ENCODE measurements around the gene PCSK2. TPM values are rescaled to one million over a fixed set of nuclear protein-coding genes. Genes with fewer than 3 reads are reported as not detected.

The PCSK2 gene
- total and polyA plus RNA-seq, 4 donors, result 0.08 to 0.14 (median 0.09) TPM; not detected in 1

DNA sequence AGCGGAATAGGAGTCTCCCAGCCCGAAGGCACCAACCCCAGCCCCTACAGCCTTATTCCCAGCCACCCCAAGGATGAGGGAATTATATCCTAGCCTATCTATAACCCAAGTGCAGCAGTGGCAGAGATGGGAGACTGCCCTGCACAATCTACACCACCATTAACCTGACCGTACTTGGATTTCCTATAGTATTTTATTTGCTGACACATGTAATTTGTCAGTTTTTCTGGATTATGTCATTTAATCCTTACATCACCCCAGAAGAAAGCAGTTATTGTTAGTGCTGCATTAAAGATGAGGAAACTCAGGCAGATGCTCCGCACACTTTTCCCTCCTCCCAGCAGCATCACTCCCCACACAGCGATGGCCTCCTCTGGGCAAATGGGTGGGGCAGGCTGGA is 298.3 kb downstream of the PCSK2 start:
- Histone ChIP-seq H3K4me3 (ENCODE audit: low read depth in 1 of 3, low read length in 3 of 3) (no peak overlapping the region), H3K27me3 (ENCODE audit: control insufficient read depth in 4 of 4, insufficient read depth in 4 of 4, low read length in 3 of 4) (no peaks in the 10 kb centered on the region), H3K9me3 (ENCODE audit: control insufficient read depth in 4 of 4, low read length in 3 of 4) (no peaks in the 10 kb centered on the region), H3K27ac (ENCODE audit: low read depth in 1 of 2, low read length in 2 of 2) (no peak overlapping the region), H3K36me3 (ENCODE audit: control insufficient read depth in 4 of 4, insufficient read depth in 3 of 4, low read depth in 1 of 4, low read length in 3 of 4) (no peaks in the 10 kb centered on the region), H3K9ac (ENCODE audit: low read depth in 1 of 2, low read length in 2 of 2) (no peak overlapping the region), H3K4me1 (ENCODE audit: control insufficient read depth in 4 of 4, insufficient read depth in 4 of 4, low read length in 3 of 4) (no peaks in the 10 kb centered on the region)
- 93% methylated on average over 5 of the region's 5 CpGs for WGBS
- DNase-seq (ENCODE audit: low spot score), result no peak
- TF ChIP-seq FOXA1 (IDR thresholded peaks at IDR 0.05) (no peak), GABPA (IDR thresholded peaks at IDR 0.05 in 1 of 2, conservative IDR thresholded peaks at IDR 0.05 in 1 of 2) (no peak), EGR1 (IDR thresholded peaks at IDR 0.05; ENCODE audit: low read depth in 2 of 2) (no peak), FOXA2 (IDR thresholded peaks at IDR 0.05) (no peak), JUND (IDR thresholded peaks at IDR 0.05) (no peak), TAF1 (conservative IDR thresholded peaks at IDR 0.05) (no peak), YY1 (IDR thresholded peaks at IDR 0.05) (no peak), HNF4A (conservative IDR thresholded peaks at IDR 0.05) (no peak), HNF4G (IDR thresholded peaks at IDR 0.05) (no peak), RXRA (IDR thresholded peaks at IDR 0.05) (no peak)
- TF ChIP-seq, protein P1, sequence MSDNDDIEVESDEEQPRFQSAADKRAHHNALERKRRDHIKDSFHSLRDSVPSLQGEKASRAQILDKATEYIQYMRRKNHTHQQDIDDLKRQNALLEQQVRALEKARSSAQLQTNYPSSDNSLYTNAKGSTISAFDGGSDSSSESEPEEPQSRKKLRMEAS (IDR thresholded peaks at IDR 0.05), result no peak
- TF ChIP-seq, protein P2, sequence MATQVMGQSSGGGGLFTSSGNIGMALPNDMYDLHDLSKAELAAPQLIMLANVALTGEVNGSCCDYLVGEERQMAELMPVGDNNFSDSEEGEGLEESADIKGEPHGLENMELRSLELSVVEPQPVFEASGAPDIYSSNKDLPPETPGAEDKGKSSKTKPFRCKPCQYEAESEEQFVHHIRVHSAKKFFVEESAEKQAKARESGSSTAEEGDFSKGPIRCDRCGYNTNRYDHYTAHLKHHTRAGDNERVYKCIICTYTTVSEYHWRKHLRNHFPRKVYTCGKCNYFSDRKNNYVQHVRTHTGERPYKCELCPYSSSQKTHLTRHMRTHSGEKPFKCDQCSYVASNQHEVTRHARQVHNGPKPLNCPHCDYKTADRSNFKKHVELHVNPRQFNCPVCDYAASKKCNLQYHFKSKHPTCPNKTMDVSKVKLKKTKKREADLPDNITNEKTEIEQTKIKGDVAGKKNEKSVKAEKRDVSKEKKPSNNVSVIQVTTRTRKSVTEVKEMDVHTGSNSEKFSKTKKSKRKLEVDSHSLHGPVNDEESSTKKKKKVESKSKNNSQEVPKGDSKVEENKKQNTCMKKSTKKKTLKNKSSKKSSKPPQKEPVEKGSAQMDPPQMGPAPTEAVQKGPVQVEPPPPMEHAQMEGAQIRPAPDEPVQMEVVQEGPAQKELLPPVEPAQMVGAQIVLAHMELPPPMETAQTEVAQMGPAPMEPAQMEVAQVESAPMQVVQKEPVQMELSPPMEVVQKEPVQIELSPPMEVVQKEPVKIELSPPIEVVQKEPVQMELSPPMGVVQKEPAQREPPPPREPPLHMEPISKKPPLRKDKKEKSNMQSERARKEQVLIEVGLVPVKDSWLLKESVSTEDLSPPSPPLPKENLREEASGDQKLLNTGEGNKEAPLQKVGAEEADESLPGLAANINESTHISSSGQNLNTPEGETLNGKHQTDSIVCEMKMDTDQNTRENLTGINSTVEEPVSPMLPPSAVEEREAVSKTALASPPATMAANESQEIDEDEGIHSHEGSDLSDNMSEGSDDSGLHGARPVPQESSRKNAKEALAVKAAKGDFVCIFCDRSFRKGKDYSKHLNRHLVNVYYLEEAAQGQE (IDR thresholded peaks at IDR 0.05), result no peak
- TF ChIP-seq, protein P3, sequence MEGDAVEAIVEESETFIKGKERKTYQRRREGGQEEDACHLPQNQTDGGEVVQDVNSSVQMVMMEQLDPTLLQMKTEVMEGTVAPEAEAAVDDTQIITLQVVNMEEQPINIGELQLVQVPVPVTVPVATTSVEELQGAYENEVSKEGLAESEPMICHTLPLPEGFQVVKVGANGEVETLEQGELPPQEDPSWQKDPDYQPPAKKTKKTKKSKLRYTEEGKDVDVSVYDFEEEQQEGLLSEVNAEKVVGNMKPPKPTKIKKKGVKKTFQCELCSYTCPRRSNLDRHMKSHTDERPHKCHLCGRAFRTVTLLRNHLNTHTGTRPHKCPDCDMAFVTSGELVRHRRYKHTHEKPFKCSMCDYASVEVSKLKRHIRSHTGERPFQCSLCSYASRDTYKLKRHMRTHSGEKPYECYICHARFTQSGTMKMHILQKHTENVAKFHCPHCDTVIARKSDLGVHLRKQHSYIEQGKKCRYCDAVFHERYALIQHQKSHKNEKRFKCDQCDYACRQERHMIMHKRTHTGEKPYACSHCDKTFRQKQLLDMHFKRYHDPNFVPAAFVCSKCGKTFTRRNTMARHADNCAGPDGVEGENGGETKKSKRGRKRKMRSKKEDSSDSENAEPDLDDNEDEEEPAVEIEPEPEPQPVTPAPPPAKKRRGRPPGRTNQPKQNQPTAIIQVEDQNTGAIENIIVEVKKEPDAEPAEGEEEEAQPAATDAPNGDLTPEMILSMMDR (IDR thresholded peaks at IDR 0.05; ENCODE audit: low read depth, low read length, missing input control), result no peak

DNA sequence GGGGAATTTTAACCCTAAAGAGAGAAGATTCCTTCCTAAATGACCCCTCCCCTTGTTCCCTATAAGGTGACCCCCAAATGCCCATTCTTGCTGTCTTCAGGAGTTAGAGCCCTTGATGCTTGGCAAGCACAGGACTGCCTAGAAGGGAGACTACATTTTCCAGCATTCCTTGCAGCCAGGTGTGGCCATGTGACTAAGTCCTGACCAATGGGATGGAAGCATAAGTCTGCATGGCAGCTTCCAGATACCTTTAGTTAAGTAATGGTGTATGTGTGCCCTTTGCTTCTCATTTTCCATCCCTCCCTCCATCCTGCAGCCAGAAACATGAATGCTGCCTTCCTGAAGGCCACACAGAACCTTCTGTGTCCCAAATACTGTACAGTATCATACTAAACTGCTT is 298.8 kb downstream of the PCSK2 start:
- no peak overlapping the region for H3K9ac ChIP-seq (ENCODE audit: low read depth in 1 of 2, low read length in 2 of 2)
- TF ChIP-seq, protein P4, sequence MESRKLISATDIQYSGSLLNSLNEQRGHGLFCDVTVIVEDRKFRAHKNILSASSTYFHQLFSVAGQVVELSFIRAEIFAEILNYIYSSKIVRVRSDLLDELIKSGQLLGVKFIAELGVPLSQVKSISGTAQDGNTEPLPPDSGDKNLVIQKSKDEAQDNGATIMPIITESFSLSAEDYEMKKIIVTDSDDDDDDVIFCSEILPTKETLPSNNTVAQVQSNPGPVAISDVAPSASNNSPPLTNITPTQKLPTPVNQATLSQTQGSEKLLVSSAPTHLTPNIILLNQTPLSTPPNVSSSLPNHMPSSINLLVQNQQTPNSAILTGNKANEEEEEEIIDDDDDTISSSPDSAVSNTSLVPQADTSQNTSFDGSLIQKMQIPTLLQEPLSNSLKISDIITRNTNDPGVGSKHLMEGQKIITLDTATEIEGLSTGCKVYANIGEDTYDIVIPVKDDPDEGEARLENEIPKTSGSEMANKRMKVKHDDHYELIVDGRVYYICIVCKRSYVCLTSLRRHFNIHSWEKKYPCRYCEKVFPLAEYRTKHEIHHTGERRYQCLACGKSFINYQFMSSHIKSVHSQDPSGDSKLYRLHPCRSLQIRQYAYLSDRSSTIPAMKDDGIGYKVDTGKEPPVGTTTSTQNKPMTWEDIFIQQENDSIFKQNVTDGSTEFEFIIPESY (IDR thresholded peaks at IDR 0.05), result no peak
- TF ChIP-seq, protein P5, sequence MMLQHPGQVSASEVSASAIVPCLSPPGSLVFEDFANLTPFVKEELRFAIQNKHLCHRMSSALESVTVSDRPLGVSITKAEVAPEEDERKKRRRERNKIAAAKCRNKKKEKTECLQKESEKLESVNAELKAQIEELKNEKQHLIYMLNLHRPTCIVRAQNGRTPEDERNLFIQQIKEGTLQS (IDR thresholded peaks at IDR 0.05), result no peak
- TF ChIP-seq, protein P3 (IDR thresholded peaks at IDR 0.05; ENCODE audit: low read depth, low read length, missing input control), result no peak
- no peak for TF ChIP-seq RXRA (IDR thresholded peaks at IDR 0.05)
- TF ChIP-seq FOXA2 (IDR thresholded peaks at IDR 0.05), result no peak
- TF ChIP-seq, protein P2 (IDR thresholded peaks at IDR 0.05), result no peak
- TF ChIP-seq, protein P1 (IDR thresholded peaks at IDR 0.05), result no peak
- DNase-seq (ENCODE audit: low spot score), result no peak
- H3K27ac ChIP-seq (ENCODE audit: low read depth in 1 of 2, low read length in 2 of 2), result no peak overlapping the region
- H3K27me3 ChIP-seq (ENCODE audit: control insufficient read depth in 4 of 4, insufficient read depth in 4 of 4, low read length in 3 of 4), result no peaks in the 10 kb centered on the region
- H3K4me1 ChIP-seq (ENCODE audit: control insufficient read depth in 4 of 4, insufficient read depth in 4 of 4, low read length in 3 of 4), result peaks cover 0 to 3% (median 2%) of the 10 kb centered on the region in 4 donors
- no peak overlapping the region for H3K4me3 ChIP-seq (ENCODE audit: low read depth in 1 of 3, low read length in 3 of 3)
- H3K36me3 ChIP-seq (ENCODE audit: control insufficient read depth in 4 of 4, insufficient read depth in 3 of 4, low read depth in 1 of 4, low read length in 3 of 4), result no peaks in the 10 kb centered on the region
- H3K9me3 ChIP-seq (ENCODE audit: control insufficient read depth in 4 of 4, low read length in 3 of 4), result no peaks in the 10 kb centered on the region

Data from liver (tissue), 9 donors.